Occipital lobe (tissue), 2 donors: ENCODE results near the gene DNAJC5G. TPM values are rescaled to one million over a fixed set of nuclear protein-coding genes. Genes with fewer than 3 reads are reported as not detected.
"Not testable (repeated sequence)": the region's sequence is repeated elsewhere in the genome, so short reads cannot be mapped to it uniquely, and the experiment has no call there.

Source experiments
- DNase-seq: peaks from one replicate; lab custom pipeline; 2025; lab: John Stamatoyannopoulos, UW
- total RNA-seq: library from RNA; depleted of rRNA; stranded (reverse); fragments of >200 nt; gene quantifications from one replicate; pipeline ENCODE4 v1.2.3, GENCODE V29; 2014

DNAJC5G gene
- total RNA-seq, 1 donor from 2014 or later = not detected

GRCh38 chr2:27280826-27281225 is 5.6 kb downstream of the DNAJC5G start:
- DNase-seq = no peak

DNA sequence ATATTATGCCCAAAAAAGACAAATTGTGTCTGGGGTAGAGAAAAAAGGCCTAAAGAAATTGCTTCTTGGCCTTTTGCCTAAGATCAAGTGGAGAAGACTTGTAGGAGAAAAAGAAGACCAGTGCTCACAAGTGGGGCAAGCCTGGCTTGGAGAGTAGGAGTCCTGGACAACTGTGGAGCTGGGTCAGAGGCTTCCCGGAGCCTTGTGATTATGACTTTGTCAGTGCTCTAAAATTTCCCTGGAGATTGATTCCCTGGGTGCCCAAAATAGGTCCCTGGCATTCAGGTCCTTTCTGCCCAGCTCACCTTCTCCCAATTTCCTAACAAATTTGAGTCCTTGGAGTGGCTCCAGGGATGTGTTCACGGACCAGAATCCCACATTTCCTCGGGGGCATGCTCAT is 6.2 kb downstream of the DNAJC5G start:
- no peak for DNase-seq

DNA sequence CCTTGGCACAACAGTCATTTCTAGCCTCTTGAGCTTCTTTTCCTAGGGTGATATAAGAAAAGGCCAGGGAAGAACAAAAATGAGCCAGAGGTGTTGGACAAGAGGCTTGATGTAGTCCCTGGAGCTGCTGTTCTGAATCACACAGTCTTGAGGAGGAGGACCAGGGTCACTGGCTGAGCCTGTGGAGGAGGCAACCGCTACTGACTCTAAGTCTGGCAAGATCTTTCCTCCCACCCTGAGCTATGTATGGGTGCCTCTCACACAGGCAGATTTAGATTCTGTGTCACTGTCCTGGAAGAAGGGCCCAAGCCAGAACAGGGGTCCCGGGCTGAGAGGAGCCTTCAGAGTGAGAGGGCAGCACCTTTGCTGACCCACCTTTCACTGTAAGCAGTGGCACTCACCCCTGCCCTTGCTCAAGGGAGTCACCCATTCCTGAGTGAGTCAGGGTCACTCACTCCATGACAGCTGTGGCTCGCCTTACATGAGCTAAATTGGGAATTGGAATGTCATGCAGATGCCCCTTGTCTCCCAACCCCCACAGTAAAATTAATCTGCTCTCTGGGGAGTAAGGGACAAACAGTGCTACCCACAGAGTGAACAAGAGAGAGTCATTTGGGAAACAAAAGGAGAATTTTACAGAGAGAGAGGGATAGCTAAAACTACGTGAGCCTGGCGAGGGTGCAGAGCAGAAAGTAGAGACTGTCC is 6.8 kb downstream of the DNAJC5G start, which contains the start of gene TRIM54:
TRIM54 (plus strand) TSS at position 575 of the 705 bp plus-strand sequence. CDS start 303 bp downstream, outside the sequence.
- no peak for DNase-seq

- no peak for DNase-seq
Measured at GRCh38 chr2:27282892-27283291, 7.7 kb downstream of the DNAJC5G start.

DNA sequence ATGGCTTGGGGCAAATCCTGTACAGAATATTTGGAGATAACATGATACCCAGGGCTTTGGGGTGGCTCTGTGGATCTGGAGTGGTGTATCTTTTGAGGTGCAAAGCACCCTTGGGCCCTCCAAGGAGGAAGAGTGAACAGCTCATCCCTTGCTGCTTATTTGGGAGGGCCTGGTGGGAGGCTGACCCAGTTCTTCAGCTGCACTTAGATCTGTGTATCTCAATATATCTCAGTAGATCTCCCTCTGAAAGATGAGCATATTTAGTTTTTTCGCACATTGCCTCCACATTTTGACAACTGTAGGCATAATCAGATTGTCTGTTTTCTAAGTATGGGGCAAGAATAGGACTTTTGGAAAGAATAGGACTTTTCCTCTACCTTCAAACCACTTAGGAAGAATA is 9.8 kb downstream of the DNAJC5G start:
- DNase-seq = no peak

GRCh38 chr2:27285481-27285880 is 10.2 kb downstream of the DNAJC5G start:
- DNase-seq = no peak

- no peak for DNase-seq
Measured at GRCh38 chr2:27288610-27289009, 13.4 kb downstream of the DNAJC5G start.

- no peak for DNase-seq
Measured at GRCh38 chr2:27290549-27290948, 15.3 kb downstream of the DNAJC5G start.

DNA sequence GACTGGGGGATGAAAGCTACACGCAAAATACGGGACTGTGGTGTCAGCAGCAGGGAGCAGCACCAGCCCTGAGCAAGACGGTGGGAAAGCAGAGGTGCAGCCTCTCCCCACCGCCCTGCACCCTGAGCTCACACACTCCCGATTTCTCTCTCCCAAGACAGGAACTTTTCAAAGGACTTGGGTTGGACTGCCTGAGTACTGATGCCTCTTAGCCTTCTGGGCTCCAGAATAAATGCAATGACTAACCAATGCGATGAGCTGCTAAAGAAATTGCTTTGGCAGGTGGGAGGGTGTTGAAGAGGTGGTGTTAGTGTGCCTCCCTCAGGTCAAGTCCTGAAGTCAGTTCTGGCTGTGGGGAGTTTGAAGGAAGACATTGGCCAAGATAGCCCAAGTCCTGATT is 16.6 kb downstream of the DNAJC5G start:
- DNase-seq = no peak

- no peak for DNase-seq
Measured at GRCh38 chr2:27294928-27295327, 19.7 kb downstream of the DNAJC5G start.

- DNase-seq = no peak
Measured at GRCh38 chr2:27296481-27296880, 21.2 kb downstream of the DNAJC5G start.

DNA sequence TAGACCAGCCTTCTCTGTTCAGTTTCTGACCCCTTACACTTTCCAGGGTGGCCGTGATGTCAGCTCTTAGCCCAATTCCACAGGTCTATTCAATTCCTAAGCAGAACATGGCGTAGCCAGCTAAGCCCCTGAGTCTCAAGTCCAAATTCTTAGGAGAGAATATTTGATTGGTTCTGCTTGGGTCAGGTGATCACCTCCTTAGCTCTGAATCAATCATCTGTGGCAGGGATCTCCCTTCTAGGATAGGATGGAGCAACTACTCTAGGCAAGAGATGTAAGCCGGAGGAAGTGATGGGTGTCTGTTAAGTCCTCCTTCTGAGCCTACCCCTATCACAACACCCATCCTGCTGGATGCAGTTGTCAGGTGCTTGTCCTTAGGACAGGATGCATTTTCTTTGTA is 22.0 kb downstream of the DNAJC5G start:
- no peak for DNase-seq

DNA sequence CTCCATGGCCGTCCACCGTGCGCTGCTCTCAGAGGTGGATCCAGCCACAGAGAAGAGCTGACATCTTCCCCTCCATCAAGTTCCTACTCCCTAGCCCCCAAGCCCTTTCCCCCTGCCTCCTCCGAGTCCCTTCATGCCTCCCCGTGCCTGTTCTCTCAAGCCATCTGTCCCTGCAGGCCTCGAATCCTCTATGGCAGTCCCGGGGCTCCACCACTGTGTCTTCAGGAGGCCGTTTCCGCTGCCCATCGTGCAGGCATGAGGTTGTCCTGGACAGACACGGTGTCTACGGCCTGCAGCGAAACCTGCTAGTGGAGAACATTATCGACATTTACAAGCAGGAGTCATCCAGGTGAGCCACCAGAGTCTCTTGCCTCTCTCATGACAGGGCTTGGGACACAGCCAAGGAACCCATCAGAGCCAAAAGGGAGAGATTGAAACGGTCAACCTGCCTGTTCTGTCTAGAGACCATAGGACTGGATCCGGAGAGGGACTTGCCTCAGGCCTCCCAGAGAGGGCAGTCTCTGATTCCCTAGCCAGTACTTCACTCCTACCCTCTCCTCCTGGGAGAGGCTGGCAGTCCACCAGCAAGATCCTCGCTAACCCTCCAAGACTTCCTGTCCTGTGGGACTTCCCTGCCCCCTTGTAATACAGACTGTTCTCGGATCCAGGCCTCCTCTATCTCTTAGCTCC is 23.3 kb downstream of the DNAJC5G start:
- no peak for DNase-seq

DNA sequence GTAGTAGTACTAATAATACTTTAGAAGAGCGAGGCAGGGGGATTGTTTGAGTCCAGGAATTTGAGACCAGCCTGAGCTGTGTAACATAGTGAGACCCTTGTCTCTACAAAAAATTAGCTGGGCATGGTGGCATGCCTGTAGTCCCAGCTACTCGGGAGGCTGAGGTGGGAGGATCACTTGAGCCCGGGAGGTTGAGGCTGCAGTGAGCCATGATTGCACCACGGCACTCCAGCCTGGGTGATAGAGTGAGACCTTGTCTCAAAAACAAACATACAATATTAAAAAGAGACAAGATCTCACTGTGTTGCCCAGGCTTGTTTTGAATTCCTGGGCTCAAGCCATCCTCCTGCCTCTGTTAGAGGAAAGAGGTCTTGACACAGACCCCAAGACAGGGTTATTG is 25.4 kb downstream of the DNAJC5G start:
- not testable (repeated sequence) for DNase-seq

- no peak for DNase-seq
Measured at GRCh38 chr2:27303093-27304025, 28.1 kb downstream of the DNAJC5G start.

DNA sequence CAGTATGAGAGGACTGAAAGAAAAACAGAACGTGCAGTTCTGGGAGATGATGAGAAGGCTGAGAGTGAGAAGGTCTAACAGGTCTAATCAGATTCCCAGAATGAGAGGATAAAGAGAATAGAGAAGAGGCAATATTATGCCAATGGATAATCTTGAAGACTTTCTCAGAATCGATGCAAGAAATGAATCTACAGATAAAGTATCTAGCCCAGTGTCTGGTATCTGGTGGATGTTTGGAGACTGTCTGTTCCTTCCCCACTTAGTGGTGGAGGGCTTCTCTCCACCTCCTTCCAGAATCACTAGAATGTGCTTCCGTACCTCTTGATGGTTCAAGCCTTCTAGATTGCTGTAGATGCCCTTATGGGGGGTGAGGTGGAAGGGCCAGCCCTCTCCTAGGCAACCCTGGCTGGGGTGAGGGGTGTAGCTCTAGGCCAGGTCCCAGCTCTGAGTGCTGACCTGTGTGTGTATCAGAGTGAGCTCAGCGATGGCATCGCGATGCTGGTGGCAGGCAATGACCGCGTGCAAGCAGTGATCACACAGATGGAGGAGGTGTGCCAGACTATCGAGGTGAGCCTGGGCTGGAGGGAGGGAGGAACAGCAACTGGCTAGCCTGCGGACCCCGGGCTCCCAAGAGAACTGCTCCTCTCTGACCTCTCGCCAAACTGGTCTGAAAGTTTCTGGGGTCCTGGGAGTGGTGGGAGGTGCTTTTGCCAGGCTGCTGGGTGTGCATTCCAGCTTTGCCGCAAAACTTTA is 29.4 kb downstream of the DNAJC5G start:
- DNase-seq = no peak

DNA sequence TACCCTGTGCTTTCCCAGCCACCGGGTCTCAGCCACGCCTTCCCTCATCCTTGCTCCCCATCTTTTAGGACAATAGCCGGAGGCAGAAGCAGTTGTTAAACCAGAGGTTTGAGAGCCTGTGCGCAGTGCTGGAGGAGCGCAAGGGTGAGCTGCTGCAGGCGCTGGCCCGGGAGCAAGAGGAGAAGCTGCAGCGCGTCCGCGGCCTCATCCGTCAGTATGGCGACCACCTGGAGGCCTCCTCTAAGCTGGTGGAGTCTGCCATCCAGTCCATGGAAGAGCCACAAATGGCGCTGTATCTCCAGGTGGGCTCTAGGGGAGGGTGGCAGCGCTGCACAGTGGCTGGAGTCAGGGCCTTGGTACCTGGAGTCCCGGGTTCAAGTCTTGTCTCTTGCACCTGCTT is 30.3 kb downstream of the DNAJC5G start:
- no peak for DNase-seq

- DNase-seq = no peak
Measured at GRCh38 chr2:27306136-27306535, 30.9 kb downstream of the DNAJC5G start.

DNA sequence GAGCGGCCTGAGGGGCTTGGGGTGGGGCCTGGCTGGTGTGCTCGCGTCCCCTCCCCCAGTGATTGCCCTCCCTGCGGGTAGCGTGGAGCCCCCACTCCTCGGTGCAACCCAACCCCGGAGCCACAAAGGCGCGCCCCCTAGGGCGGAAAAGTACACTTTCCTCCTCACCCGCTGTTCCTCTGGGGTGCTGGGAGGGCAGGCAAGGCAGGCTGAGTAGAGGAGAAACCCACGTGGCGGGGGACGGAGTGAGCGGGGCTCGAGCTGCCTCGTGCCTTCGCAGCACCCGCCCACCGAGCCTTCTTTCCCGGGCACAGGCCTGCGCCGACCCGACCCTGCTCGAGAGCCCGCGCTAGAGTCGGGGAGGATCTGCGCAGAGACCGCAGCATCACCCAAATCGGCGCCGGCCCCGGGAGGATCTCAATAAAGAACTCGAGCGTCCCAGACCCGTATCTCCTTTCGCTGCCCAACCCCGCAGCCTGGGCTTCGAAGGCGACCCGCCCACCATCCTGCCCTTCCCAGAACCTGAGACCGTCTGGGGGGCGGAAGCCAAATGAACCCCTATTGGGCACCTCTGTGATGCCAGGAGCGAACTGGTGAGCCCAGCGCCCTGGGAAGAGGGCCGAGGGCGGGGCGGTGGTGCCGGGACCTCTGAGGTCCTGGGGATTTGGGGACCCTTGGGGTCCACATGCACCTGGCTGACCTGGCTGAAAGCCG is 31.5 kb downstream of the DNAJC5G start:
- DNase-seq = no peak

GRCh38 chr2:27307287-27307544 is 32.0 kb downstream of the DNAJC5G start:
- no peak for DNase-seq
